Epithelial cell of esophagus (primary cell): ENCODE data around the gene MCOLN3.

ENCODE experiments used
- DNase-seq: peaks from one replicate; pipeline ENCODE4 v3.0.0; 2010; ENCODE audit warnings: low read depth
- H3K4me3 ChIP-seq: 2 replicates; pipeline ENCODE4 v1.5.1; 2011; ENCODE audit warnings: mild to moderate bottlenecking, low read length, control low read depth
- CTCF ChIP-seq: IDR thresholded peaks from 2 replicates; pipeline ENCODE4 v1.5.1; 2011; ENCODE audit warnings: low read depth, mild to moderate bottlenecking, low read length, control low read depth, inconsistent platforms; ENCODE audit not compliant: insufficient read depth; ENCODE audit errors: missing control alignments

MCOLN3 gene

GRCh38 chr1:85049735-85050166 lies 1.5 kb upstream of the MCOLN3 start:
- DNase-seq, result no peak
- no peak for TF ChIP-seq CTCF
- no peak overlapping the region for H3K4me3 ChIP-seq

- TF ChIP-seq CTCF, result no peak
- DNase-seq, result peak; percentile 8
- peak overlapping the region; percentile 40 for H3K4me3 ChIP-seq
Observed at GRCh38 chr1:85047472-85048295, 616 bp downstream of the MCOLN3 start.

GRCh38 chr1:85047144-85047471 lies 1.2 kb downstream of the MCOLN3 start:
- DNase-seq, result no peak
- H3K4me3 ChIP-seq, result no peak overlapping the region
- no peak for TF ChIP-seq CTCF

- no peak overlapping the region for H3K4me3 ChIP-seq
- no peak for DNase-seq
- TF ChIP-seq CTCF, result no peak
Observed at GRCh38 chr1:85042413-85042812, 5.9 kb downstream of the MCOLN3 start.

- no peak overlapping the region for H3K4me3 ChIP-seq
- no peak for TF ChIP-seq CTCF
- DNase-seq, result no peak
Observed at GRCh38 chr1:85041793-85042192, 6.5 kb downstream of the MCOLN3 start.

- no peak for TF ChIP-seq CTCF
- H3K4me3 ChIP-seq, result no peak overlapping the region
- no peak for DNase-seq
Observed at GRCh38 chr1:85033221-85033620, 15.1 kb downstream of the MCOLN3 start.

- no peak for DNase-seq
- H3K4me3 ChIP-seq, result no peak overlapping the region
- TF ChIP-seq CTCF, result no peak
Observed at GRCh38 chr1:85030536-85030935, 17.8 kb downstream of the MCOLN3 start.
